ENCODE results near the gene FER. TPM values are rescaled to one million over a fixed set of nuclear protein-coding genes. Genes with fewer than 3 reads are reported as not detected.

Gene FER
- total RNA-seq, 4 donors from 2014 or later: 13.4 to 30.0 (median 19.6) TPM

- peaks cover 0 to 16% (median 0%) of the 10 kb centered on the region in 3 donors for H3K36me3 ChIP-seq
- no peak overlapping the region for H3K4me3 ChIP-seq
- intact Hi-C loops (cut with DNase I): no loop called here
- H3K4me1 ChIP-seq: peaks cover 0 to 25% (median 6%) of the 10 kb centered on the region in 3 donors
- no peak for DNase-seq
- H3K9me3 ChIP-seq: no peaks in the 10 kb centered on the region
- WGBS, 2 donors: 7 to 12% methylated on average over 2 of the region's 2 CpGs
- H3K27me3 ChIP-seq: no peaks in the 10 kb centered on the region
- peak overlapping the region in 3 of 4 donors; percentile 22 to 48 (median 44) for H3K27ac ChIP-seq
- TF ChIP-seq POLR2A (IDR thresholded peaks at IDR 0.05): no peak
- no peak for TF ChIP-seq CTCF (IDR thresholded peaks at IDR 0.05)
Observed at GRCh38 chr5:109191153-109191558, 443.5 kb downstream of the FER start.

GRCh38 chr5:109192027-109192426, 444.3 kb downstream of the FER start:
- no peaks in the 10 kb centered on the region for H3K27me3 ChIP-seq
- TF ChIP-seq POLR2A (IDR thresholded peaks at IDR 0.05) (no peak), CTCF (IDR thresholded peaks at IDR 0.05) (no peak)
- H3K4me1 ChIP-seq: peaks cover 0 to 23% (median 6%) of the 10 kb centered on the region in 3 donors
- H3K4me3 ChIP-seq: no peak overlapping the region
- 86 to 94% methylated on average over 1 of the region's 1 CpG for WGBS, 2 donors
- no peak for DNase-seq
- peaks cover 0 to 16% (median 0%) of the 10 kb centered on the region in 3 donors for H3K36me3 ChIP-seq
- H3K9me3 ChIP-seq: no peaks in the 10 kb centered on the region
- intact Hi-C loops (cut with DNase I): no loop called here
- H3K27ac ChIP-seq: peak overlapping the region in 3 of 4 donors; percentile 22 to 44 (median 31)

- intact Hi-C loops (cut with DNase I): no loop called here
- H3K27ac ChIP-seq: no peak overlapping the region
Observed at GRCh38 chr5:109192555-109193281, 445.0 kb downstream of the FER start.

GRCh38 chr5:109195667-109196066, 448.0 kb downstream of the FER start:
- WGBS, 2 donors: 66% methylated on average over 2 of the region's 2 CpGs
- intact Hi-C loops (cut with DNase I): no loop called here
- DNase-seq: no peak
- Histone ChIP-seq H3K27ac (no peak overlapping the region), H3K27me3 (no peaks in the 10 kb centered on the region), H3K36me3 (no peaks in the 10 kb centered on the region), H3K9me3 (no peaks in the 10 kb centered on the region), H3K4me3 (no peak overlapping the region), H3K4me1 (peaks cover 0 to 16% (median 6%) of the 10 kb centered on the region in 3 donors)
- TF ChIP-seq POLR2A (IDR thresholded peaks at IDR 0.05) (no peak), CTCF (IDR thresholded peaks at IDR 0.05) (no peak)

More at GRCh38 chr5:109192555-109193281, 445.0 kb downstream of the FER start:
- TF ChIP-seq POLR2A (IDR thresholded peaks at IDR 0.05): no peak
- no peak for TF ChIP-seq CTCF (IDR thresholded peaks at IDR 0.05)
- no peaks in the 10 kb centered on the region for H3K27me3 ChIP-seq
- peaks cover 0 to 17% (median 6%) of the 10 kb centered on the region in 3 donors for H3K4me1 ChIP-seq
- H3K36me3 ChIP-seq: peaks cover 0 to 12% (median 0%) of the 10 kb centered on the region in 3 donors
- H3K4me3 ChIP-seq: no peak overlapping the region
- no peaks in the 10 kb centered on the region for H3K9me3 ChIP-seq
- DNase-seq: no peak
- 84 to 85% methylated on average over 6 of the region's 6 CpGs for WGBS, 2 donors

GRCh38 chr5:109196087-109196822, 448.6 kb downstream of the FER start:
- 55 to 61% methylated on average over 2 of the region's 2 CpGs for WGBS, 2 donors

More at GRCh38 chr5:109196087-109196822, 448.6 kb downstream of the FER start:
- H3K4me1 ChIP-seq: peaks cover 0 to 10% (median 6%) of the 10 kb centered on the region in 3 donors
- DNase-seq: no peak
- TF ChIP-seq POLR2A (IDR thresholded peaks at IDR 0.05) (no peak), CTCF (IDR thresholded peaks at IDR 0.05) (no peak)
- no peak overlapping the region for H3K27ac ChIP-seq
- H3K27me3 ChIP-seq: no peaks in the 10 kb centered on the region
- no peak overlapping the region for H3K4me3 ChIP-seq
- no peaks in the 10 kb centered on the region for H3K9me3 ChIP-seq
- no peaks in the 10 kb centered on the region for H3K36me3 ChIP-seq
- intact Hi-C loops (cut with DNase I): no loop called here
